HL-60 (cell line): ENCODE results near the gene TRIM9.
A peak's percentile ranks its signal among the peaks of the same experiment; 100 is the strongest.

Source experiments
- DNase-seq, 2 experiments: peaks; one replicate each; pipeline ENCODE4 v3.0.0-alpha.2; 2010 to 2020; ENCODE audit warnings: low read depth in 1 of 2, low spot score in 1 of 2
- H3K27ac ChIP-seq: fragments of 250-450 bp; sonication (Bioruptor Pico); replicated peaks from 2 replicates; pipeline ENCODE4 v1.5.1; 2020; ENCODE audit warnings: mild to moderate bottlenecking, moderate library complexity
- H3K27me3 ChIP-seq: fragments of 250-450 bp; sonication (Bioruptor Pico); 2 replicates; pipeline ENCODE4 v1.5.1; 2021; ENCODE audit warnings: mild to moderate bottlenecking, moderate library complexity; ENCODE audit not compliant: insufficient read depth, poor library complexity, severe bottlenecking
- H3K4me3 ChIP-seq: replicated peaks from 2 replicates; pipeline ENCODE4 v1.5.1; 2011; ENCODE audit warnings: mild to moderate bottlenecking, control low read depth, low read length; ENCODE audit not compliant: insufficient read depth
- GABPA ChIP-seq: IDR thresholded peaks from 2 replicates; pipeline ENCODE4 v1.6.1; 2012; ENCODE audit warnings: low read depth
- POLR2AphosphoS5 ChIP-seq: IDR thresholded peaks from 2 replicates; pipeline ENCODE4 v1.6.1; 2012; ENCODE audit warnings: low read depth
- REST ChIP-seq: IDR thresholded peaks from 2 replicates; pipeline ENCODE4 v1.6.1; 2012; ENCODE audit warnings: low read depth; ENCODE audit not compliant: insufficient replicate concordance
- SPI1 ChIP-seq: IDR thresholded peaks from 2 replicates; pipeline ENCODE4 v1.6.1; 2012; ENCODE audit warnings: low read depth, mild to moderate bottlenecking, borderline replicate concordance
- TF ChIP-seq, protein P1 (sequence below): IDR thresholded peaks from one replicate; pipeline ENCODE4 v1.5.1; 2011; ENCODE audit warnings: low read length, control low read depth, inconsistent platforms; ENCODE audit not compliant: insufficient read depth

Gene TRIM9

DNA sequence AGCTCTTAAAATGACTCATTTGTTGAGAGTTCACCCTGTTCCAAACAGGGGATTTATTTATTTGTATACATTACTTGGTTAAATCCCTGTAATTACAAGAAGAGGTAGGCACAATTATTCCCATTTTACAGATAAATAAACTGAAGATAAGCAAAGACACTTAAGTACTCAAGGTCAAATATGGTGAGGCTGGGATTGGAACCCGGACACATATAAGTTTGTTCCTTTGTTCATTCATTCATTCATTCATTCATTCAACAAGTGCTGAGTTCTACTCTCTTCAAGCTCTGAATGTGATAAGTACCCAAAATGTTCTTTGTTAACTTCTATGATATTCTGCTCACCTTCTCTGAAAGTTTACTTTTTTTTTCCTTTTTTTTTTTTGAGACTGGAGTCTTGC, 2.4 kb upstream of the TRIM9 start:
- no peak for DNase-seq
- Histone ChIP-seq H3K27me3 (peaks cover 28% of the 10 kb centered on the region), H3K4me3 (no peak overlapping the region), H3K27ac (no peak overlapping the region)
- TF ChIP-seq, protein P1, sequence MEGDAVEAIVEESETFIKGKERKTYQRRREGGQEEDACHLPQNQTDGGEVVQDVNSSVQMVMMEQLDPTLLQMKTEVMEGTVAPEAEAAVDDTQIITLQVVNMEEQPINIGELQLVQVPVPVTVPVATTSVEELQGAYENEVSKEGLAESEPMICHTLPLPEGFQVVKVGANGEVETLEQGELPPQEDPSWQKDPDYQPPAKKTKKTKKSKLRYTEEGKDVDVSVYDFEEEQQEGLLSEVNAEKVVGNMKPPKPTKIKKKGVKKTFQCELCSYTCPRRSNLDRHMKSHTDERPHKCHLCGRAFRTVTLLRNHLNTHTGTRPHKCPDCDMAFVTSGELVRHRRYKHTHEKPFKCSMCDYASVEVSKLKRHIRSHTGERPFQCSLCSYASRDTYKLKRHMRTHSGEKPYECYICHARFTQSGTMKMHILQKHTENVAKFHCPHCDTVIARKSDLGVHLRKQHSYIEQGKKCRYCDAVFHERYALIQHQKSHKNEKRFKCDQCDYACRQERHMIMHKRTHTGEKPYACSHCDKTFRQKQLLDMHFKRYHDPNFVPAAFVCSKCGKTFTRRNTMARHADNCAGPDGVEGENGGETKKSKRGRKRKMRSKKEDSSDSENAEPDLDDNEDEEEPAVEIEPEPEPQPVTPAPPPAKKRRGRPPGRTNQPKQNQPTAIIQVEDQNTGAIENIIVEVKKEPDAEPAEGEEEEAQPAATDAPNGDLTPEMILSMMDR = no peak
- TF ChIP-seq GABPA = no peak
- TF ChIP-seq POLR2AphosphoS5 = no peak
- TF ChIP-seq SPI1 = no peak
- TF ChIP-seq REST = no peak

DNA sequence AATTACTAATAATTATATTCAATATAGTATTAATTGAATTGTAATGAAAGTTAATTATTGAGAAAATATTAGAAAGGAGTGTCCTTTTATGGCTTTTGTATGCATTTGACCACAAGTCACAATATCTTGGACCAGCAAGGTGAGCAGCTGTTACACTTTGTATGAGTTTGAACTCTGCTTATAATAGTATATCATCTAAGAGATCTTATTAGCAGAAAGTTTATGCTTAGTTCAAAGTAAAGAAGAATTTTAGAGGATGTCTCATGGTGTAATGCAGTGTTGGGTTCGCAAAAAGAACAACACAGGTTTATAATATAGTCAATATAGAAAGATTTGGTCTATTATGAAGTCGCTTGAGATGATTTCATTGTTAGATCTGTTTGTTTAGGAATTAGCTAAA, 2.0 kb upstream of the TRIM9 start:
- TF ChIP-seq SPI1 (no peak), REST (no peak), POLR2AphosphoS5 (no peak), GABPA (no peak)
- TF ChIP-seq, protein P1 = no peak
- Histone ChIP-seq H3K27me3 (peaks cover 27% of the 10 kb centered on the region), H3K4me3 (no peak overlapping the region), H3K27ac (no peak overlapping the region)
- DNase-seq = no peak

GRCh38 chr14:51095854-51096823, 1.2 kb upstream of the TRIM9 start:
- DNase-seq = no peak
- peak overlapping the region; percentile 85 for H3K4me3 ChIP-seq
- no peak for TF ChIP-seq GABPA
- TF ChIP-seq SPI1 = no peak
- TF ChIP-seq POLR2AphosphoS5 = no peak
- TF ChIP-seq REST = no peak
- TF ChIP-seq, protein P1 = no peak
- H3K27me3 ChIP-seq = peaks cover 27% of the 10 kb centered on the region
- H3K27ac ChIP-seq = no peak overlapping the region
